HUDEP-2 (cell line): ENCODE data around the gene LSM3.

ENCODE experiments used
- DNase-seq, 76 experiments: peaks; one replicate each; lab custom pipeline; 2025; ENCODE audit not compliant: unreplicated experiment in 76 of 76; lab: John Stamatoyannopoulos, UW

Gene LSM3

GRCh38 chr3:14235003-14235911, 56.6 kb downstream of the LSM3 start:
- no peak for DNase-seq

- no peak for DNase-seq
These were observed 57.3 kb downstream of the LSM3 start for GRCh38 chr3:14235912-14236295.

DNA sequence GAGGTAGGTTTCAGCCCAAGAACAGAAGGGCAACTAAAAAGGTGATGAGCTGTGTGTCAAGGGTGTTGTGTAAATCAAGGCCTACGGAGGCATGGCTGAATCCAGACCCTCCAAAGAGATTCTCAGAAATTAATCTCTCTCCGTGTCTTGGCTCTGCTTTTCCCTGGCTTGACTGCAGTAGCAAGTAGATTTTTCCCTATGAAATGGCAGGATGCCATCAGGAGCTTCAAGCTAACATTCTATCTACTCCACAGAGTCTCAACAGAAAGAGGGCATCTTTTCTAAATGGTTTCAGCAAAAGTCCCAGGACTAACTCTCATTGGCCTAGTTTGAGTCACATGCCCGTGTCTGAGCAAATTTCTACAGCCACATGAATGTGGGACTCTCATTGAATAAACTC, 58.3 kb downstream of the LSM3 start:
- no peak for DNase-seq

DNA sequence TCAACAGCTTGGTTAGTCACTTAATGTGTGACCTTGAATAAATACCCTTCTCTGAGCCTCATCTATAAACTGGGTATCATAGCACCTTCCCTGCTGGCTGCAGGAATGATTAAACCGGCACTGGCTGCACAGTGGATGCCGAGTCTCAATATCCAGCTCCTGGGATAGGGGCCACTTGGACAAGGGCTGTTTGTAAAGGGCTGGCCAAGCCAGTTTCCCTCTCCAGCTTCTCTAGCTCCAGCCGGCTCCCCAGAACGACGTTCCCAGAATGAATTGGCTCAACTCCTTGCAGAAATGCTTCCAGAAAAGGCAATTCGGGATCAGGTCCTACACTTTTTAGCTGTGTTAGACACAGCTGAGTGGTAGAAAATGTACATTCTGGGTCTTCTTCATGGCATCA, 58.8 kb downstream of the LSM3 start:
- no peak for DNase-seq

DNA sequence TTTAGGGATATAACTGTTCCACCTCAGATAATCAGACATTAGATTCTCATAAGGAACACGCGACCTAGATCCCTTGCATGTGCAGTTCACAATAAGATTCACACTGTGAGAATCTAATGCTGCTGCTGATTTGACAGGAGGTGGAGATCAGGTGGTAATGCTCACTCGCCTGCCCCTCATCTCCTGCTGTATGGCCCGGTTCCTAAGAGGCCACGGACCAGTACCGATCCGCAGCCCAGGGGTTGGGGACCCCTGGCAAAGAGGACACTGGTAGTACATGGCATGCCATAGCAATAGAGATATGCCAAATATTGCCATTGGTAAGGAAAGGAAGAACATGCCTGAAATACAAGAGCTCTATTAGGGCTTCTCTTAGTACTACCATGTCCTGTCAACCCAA, 59.7 kb downstream of the LSM3 start:
- no peak for DNase-seq

DNA sequence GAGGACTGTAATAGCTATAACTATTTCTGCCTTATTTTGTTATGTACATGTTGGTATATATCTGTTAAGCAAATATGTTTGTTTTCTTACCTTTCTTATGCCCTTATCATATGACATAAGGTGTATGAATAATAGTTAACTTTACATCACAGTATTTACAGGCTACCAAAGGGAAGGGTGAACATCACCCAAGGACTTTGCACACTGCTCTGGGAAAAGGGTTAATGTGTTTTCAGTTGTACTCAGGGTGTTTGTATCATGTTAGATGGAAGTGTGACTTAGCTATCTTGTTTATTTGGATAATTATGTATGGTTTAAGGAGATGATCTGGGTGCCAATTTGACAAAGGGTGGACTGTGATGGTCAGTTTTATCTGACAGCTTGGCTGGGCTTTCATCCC, 60.3 kb downstream of the LSM3 start:
- DNase-seq, result no peak

GRCh38 chr3:14239940-14240339, 61.3 kb downstream of the LSM3 start:
- no peak for DNase-seq

DNA sequence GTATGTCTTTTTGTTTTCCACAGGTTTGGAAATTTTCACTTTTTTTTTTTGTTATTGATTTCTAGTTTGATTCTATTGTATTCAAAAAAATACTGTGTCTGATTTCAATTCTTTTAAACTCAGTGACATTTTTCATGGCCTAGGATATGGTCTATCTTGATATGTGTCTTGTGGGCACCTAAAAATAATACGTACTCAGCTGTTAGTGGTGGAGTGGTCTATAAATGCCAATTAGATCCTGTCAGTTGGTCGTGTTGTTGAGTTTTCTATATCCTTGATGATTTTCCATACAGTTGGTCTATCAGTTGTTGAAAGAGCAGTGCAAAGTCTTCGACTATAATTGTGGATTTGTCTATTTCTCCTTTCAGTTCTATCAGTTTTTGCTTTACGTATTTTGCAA, 61.7 kb downstream of the LSM3 start:
- DNase-seq, result no peak

- no peak for DNase-seq
These were observed 63.1 kb downstream of the LSM3 start for GRCh38 chr3:14241716-14242115.

- DNase-seq, result no peak
These were observed 64.1 kb downstream of the LSM3 start for GRCh38 chr3:14242490-14243311.

DNA sequence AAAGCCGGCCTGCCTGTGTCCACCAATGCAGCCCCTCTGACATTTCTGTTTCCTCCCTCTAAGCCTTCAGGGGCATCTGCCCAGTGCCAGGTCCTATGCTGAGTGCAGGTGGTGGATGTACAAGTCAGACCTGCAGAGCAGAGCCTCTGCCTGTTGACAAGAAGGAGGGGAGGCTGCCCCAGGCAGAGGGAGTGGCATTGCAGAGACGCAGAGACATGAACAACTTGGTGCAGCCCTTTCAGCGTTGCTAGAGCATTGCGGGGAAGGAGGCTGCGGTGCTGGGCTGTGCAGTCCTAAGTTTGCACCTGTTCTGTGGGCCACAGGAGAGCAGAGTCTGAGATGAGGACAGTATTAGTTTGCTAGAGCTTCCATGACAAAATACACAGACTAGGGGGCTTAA, 65.2 kb downstream of the LSM3 start:
- DNase-seq, result no peak

- no peak for DNase-seq
These were observed 66.1 kb downstream of the LSM3 start for GRCh38 chr3:14244521-14245247.

DNA sequence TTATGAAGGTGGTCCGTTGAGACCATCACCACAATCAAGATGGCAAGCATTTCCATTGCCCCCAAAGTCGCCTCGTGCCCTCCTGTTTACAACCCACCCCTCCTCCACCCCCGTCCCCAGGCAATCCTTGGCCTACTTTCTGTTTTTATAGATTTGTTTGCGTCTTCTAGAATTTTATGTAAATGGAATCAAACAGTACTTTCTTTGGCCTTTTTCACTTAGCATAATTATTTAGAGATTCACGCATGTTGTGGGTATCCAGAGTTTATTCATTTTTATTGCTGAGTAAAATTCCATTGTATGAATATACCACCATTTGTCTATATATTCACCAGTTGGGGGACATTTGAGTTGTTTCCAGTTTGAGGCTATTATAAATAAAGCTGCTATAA, 66.6 kb downstream of the LSM3 start:
- no peak for DNase-seq

- no peak for DNase-seq
These were observed 67.2 kb downstream of the LSM3 start for GRCh38 chr3:14245822-14246221.

- no peak for DNase-seq
These were observed 67.8 kb downstream of the LSM3 start for GRCh38 chr3:14246414-14246813.

DNA sequence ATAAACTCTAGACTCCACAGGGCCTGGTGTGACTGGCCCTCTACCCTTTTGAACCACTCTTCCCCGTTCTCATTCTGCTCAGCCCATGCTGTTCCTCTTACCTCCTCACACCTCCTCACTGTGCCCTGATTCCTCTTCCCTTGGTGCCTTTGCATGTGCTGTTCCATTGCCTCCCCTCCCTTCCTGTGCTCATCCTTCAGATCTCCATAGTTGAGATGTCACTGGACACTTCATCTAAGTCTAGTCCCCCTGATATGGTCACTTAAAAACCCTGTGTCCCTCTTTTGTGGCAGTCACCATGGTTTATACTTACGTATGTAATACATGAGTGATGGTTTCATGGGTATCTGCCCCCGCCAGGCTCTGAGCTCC, 69.8 kb downstream of the LSM3 start:
- DNase-seq, result no peak

GRCh38 chr3:14248849-14249523, 70.4 kb downstream of the LSM3 start:
- DNase-seq, result no peak
